ENCODE measurements around the gene SUGCT. TPM values are rescaled to one million over a fixed set of nuclear protein-coding genes. Genes with fewer than 3 reads are reported as not detected.

The SUGCT gene
- total RNA-seq, 1 experiment from 2014 or later, result 1.5 TPM

DNA sequence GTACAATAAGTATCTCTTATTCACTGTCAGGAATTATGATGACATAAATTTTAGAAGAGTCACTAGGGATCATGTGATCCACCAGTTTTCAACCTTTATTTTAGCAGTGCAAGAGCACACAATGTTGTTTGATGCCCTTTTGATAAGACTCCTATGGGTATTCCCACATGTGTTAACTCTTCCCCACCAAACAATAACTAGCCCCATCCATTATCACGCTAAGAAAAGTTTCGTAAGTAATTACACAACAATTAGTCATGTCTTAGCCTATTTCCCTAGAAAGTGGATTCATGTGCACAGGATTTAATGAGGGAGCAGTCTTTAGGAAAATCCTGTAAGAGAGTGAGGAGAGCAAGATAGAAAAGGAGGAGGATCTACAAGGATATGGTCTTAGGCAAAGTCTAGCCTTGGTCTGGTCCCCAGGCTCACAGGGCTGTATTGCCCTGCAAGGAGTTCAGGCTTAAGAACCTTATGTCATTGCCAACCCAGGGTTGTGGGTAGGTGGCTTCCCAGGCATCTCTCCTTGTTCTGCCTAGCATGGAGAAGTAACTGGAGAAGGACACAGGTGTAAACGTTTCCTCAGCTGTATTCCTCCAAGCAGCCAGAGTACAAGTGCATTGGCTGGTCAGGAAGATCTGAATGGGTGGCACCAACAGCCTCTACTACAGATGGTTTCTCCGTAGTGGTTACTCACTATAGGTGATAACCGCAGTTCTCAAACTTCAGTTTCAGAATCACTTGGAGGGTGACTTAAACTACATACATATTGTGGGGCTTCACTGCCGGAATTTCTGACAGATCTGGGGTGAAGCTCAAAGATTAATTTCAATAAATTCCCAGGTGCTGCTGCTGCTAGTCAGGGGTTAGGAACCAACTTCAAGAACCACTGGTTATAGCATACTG, 574.5 kb downstream of the SUGCT start:
- ChIA-PET POLR2A (ENCODE audit: low non-redundant PET) (no interaction called here), CTCF (no interaction called here)
- no peaks in the 10 kb centered on the region for H3K4me1 ChIP-seq (ENCODE audit: insufficient read depth, low read length, poor library complexity, severe bottlenecking)
- H3K4me3 ChIP-seq (ENCODE audit: low read depth, low read length, poor library complexity, severe bottlenecking), result no peak overlapping the region
- no peak for DNase-seq (ENCODE audit: low spot score)
- H3K27ac ChIP-seq (ENCODE audit: low read depth, low read length, poor library complexity, severe bottlenecking), result no peak overlapping the region
- H3K27me3 ChIP-seq (replicated peaks; ENCODE audit: insufficient read depth, low read depth, low read length, poor library complexity), result no peaks in the 10 kb centered on the region
- no TSS peak for BruUV-seq (replicated peaks)
- TF ChIP-seq, protein P1, sequence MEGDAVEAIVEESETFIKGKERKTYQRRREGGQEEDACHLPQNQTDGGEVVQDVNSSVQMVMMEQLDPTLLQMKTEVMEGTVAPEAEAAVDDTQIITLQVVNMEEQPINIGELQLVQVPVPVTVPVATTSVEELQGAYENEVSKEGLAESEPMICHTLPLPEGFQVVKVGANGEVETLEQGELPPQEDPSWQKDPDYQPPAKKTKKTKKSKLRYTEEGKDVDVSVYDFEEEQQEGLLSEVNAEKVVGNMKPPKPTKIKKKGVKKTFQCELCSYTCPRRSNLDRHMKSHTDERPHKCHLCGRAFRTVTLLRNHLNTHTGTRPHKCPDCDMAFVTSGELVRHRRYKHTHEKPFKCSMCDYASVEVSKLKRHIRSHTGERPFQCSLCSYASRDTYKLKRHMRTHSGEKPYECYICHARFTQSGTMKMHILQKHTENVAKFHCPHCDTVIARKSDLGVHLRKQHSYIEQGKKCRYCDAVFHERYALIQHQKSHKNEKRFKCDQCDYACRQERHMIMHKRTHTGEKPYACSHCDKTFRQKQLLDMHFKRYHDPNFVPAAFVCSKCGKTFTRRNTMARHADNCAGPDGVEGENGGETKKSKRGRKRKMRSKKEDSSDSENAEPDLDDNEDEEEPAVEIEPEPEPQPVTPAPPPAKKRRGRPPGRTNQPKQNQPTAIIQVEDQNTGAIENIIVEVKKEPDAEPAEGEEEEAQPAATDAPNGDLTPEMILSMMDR (conservative IDR thresholded peaks at IDR 0.05; ENCODE audit: low read depth, low read length), result no peak
- intact Hi-C loops (cut with micrococcal nuclease; ENCODE audit: unreplicated experiment), result no loop called here
- H3K9me3 ChIP-seq (ENCODE audit: low read depth, low read length, poor library complexity, severe bottlenecking), result no peaks in the 10 kb centered on the region
- H3K36me3 ChIP-seq (ENCODE audit: insufficient read depth, low read length, poor library complexity, severe bottlenecking), result no peaks in the 10 kb centered on the region

DNA sequence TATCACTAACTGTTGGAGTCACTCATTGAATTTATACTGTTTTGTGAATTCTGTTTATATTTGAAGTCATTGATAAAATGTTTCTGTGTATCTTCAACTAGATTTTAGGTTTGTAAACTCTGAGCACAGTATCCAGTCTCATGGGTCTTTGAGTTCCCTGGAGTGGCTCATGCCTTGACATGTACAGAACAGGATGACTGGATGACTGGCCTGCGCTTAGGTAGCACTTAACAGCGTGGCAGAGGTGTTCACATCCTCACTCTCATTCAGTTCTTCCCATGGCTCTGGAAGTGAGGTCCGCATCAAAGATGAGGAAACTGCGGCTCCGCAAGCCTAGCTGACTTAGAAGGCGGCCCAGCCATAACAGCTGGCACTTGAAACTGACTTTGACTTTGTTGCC, 576.9 kb downstream of the SUGCT start:
- no peaks in the 10 kb centered on the region for H3K36me3 ChIP-seq (ENCODE audit: insufficient read depth, low read length, poor library complexity, severe bottlenecking)
- H3K27ac ChIP-seq (ENCODE audit: low read depth, low read length, poor library complexity, severe bottlenecking), result no peak overlapping the region
- DNase-seq (ENCODE audit: low spot score), result no peak
- no TSS peak for BruUV-seq (replicated peaks)
- POLR2A ChIA-PET (ENCODE audit: low non-redundant PET), result interaction anchor here (0.6 kb wide), 1 partner anchor 735 kb away, joined by 4 read pairs; no protein-coding TSS in a partner anchor
- no peaks in the 10 kb centered on the region for H3K9me3 ChIP-seq (ENCODE audit: low read depth, low read length, poor library complexity, severe bottlenecking)
- no peak overlapping the region for H3K4me3 ChIP-seq (ENCODE audit: low read depth, low read length, poor library complexity, severe bottlenecking)
- intact Hi-C loops (cut with micrococcal nuclease; ENCODE audit: unreplicated experiment), result no loop called here
- no peak for TF ChIP-seq EZH2 (IDR thresholded peaks at IDR 0.05; ENCODE audit: borderline replicate concordance, low read depth, low read length, poor library complexity, severe bottlenecking)
- TF ChIP-seq, protein P1 (conservative IDR thresholded peaks at IDR 0.05; ENCODE audit: low read depth, low read length), result no peak
- H3K4me1 ChIP-seq (ENCODE audit: insufficient read depth, low read length, poor library complexity, severe bottlenecking), result no peaks in the 10 kb centered on the region
- no peaks in the 10 kb centered on the region for H3K27me3 ChIP-seq (replicated peaks; ENCODE audit: insufficient read depth, low read depth, low read length, poor library complexity)
- CTCF ChIA-PET, result no interaction called here

DNA sequence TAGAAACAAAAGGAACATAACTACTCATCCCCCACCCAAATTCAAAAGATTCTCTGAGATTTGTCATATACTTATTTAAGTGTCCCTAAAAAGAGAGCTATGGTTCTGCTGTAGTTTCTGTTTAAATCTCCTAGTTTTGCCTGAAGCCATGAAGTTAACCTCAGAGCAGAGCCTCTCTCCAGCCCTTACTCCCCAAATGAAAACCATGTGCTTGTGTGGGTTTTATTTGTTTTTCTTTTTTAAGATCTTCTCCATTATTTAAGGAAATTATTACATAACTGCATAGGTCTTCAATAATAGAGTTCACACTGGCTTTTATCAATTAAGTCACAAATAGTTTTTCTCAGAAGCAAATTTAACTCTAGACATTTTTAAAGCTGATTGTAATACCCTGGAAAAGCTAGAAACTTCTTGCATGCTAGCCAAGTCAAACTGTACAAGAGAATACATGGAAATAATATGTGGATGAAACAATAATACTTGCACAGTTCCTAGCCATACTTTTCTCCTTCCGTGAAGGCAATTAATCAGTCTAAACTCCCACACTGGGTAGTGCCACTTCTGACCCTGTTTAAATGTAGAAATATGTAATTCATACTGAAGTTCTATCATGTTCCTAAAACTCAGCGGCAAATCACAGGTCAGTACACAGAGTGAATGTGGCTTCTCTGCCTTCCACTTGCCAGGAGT, 579.7 kb downstream of the SUGCT start:
- peaks cover 6% of the 10 kb centered on the region for H3K4me1 ChIP-seq (ENCODE audit: insufficient read depth, low read length, poor library complexity, severe bottlenecking)
- CTCF ChIA-PET, result no interaction called here
- no peaks in the 10 kb centered on the region for H3K9me3 ChIP-seq (ENCODE audit: low read depth, low read length, poor library complexity, severe bottlenecking)
- no peaks in the 10 kb centered on the region for H3K27me3 ChIP-seq (replicated peaks; ENCODE audit: insufficient read depth, low read depth, low read length, poor library complexity)
- no peak overlapping the region for H3K4me3 ChIP-seq (ENCODE audit: low read depth, low read length, poor library complexity, severe bottlenecking)
- H3K27ac ChIP-seq (ENCODE audit: low read depth, low read length, poor library complexity, severe bottlenecking), result no peak overlapping the region
- intact Hi-C loops (cut with micrococcal nuclease; ENCODE audit: unreplicated experiment), result no loop called here
- no peak for DNase-seq (ENCODE audit: low spot score)
- no TSS peak for BruUV-seq (replicated peaks)
- POLR2A ChIA-PET (ENCODE audit: low non-redundant PET), result no interaction called here
- H3K36me3 ChIP-seq (ENCODE audit: insufficient read depth, low read length, poor library complexity, severe bottlenecking), result no peaks in the 10 kb centered on the region
- no peak for TF ChIP-seq EZH2 (IDR thresholded peaks at IDR 0.05; ENCODE audit: borderline replicate concordance, low read depth, low read length, poor library complexity, severe bottlenecking)
- TF ChIP-seq, protein P1 (conservative IDR thresholded peaks at IDR 0.05; ENCODE audit: low read depth, low read length), result no peak

Measured in A673 (cell line).